HEK293 (cell line): Measurements from ENCODE around the gene ZBTB25.

Experiments
- EGR2 ChIP-seq: fragments of 450-650 bp; formaldehyde crosslinking; IDR thresholded peaks from 2 replicates; pipeline ENCODE4 v1.5.1; 2016; ENCODE audit warnings: low read depth, missing biosample characterization, missing genetic modification characterization
- GLIS2 ChIP-seq: fragments of 450-650 bp; formaldehyde crosslinking; IDR thresholded peaks from 2 replicates; pipeline ENCODE4 v1.5.1; 2016; ENCODE audit warnings: missing biosample characterization, missing genetic modification characterization
- OSR2 ChIP-seq: fragments of 450-650 bp; formaldehyde crosslinking; IDR thresholded peaks from 2 replicates; pipeline ENCODE4 v1.5.1; 2016; ENCODE audit warnings: missing biosample characterization, missing genetic modification characterization
- SCRT2 ChIP-seq: fragments of 450-650 bp; formaldehyde crosslinking; IDR thresholded peaks from 2 replicates; pipeline ENCODE4 v1.5.1; 2016; ENCODE audit warnings: missing biosample characterization, missing genetic modification characterization
- SP2 ChIP-seq: fragments of 450-650 bp; formaldehyde crosslinking; IDR thresholded peaks from 2 replicates; pipeline ENCODE4 v1.5.1; 2016; ENCODE audit warnings: missing biosample characterization, missing genetic modification characterization
- SP3 ChIP-seq: fragments of 450-650 bp; formaldehyde crosslinking; IDR thresholded peaks from 2 replicates; pipeline ENCODE4 v1.5.1; 2016; ENCODE audit warnings: missing biosample characterization, missing genetic modification characterization
- TRIM28 ChIP-seq: IDR thresholded peaks from 2 replicates; pipeline ENCODE4 v1.6.1; 2011; ENCODE audit warnings: low read length, control low read depth, borderline replicate concordance
- ZBTB1 ChIP-seq: fragments of 450-650 bp; formaldehyde crosslinking; IDR thresholded peaks from 2 replicates; pipeline ENCODE4 v1.5.1; 2016; ENCODE audit warnings: missing biosample characterization, missing genetic modification characterization
- ZBTB8A ChIP-seq: fragments of 450-650 bp; formaldehyde crosslinking; IDR thresholded peaks from 2 replicates; pipeline ENCODE4 v1.5.1; 2016; ENCODE audit warnings: missing biosample characterization, missing genetic modification characterization
- ZNF121 ChIP-seq: fragments of 450-650 bp; formaldehyde crosslinking; IDR thresholded peaks from 2 replicates; pipeline ENCODE4 v1.5.1; 2016; ENCODE audit warnings: missing biosample characterization, missing genetic modification characterization
- ZNF132 ChIP-seq: fragments of 450-650 bp; formaldehyde crosslinking; IDR thresholded peaks from 2 replicates; pipeline ENCODE4 v1.5.1; 2017; ENCODE audit warnings: missing biosample characterization, missing genetic modification characterization, borderline replicate concordance
- ZNF155 ChIP-seq: fragments of 450-650 bp; formaldehyde crosslinking; IDR thresholded peaks from 2 replicates; pipeline ENCODE4 v1.5.1; 2016; ENCODE audit warnings: missing biosample characterization, missing genetic modification characterization
- ZNF19 ChIP-seq: fragments of 450-650 bp; formaldehyde crosslinking; IDR thresholded peaks from 2 replicates; pipeline ENCODE4; 2016; ENCODE audit warnings: missing biosample characterization, missing genetic modification characterization, low read depth
- ZNF223 ChIP-seq: fragments of 450-650 bp; formaldehyde crosslinking; IDR thresholded peaks from 2 replicates; pipeline ENCODE4 v1.5.1; 2016; ENCODE audit warnings: missing biosample characterization, missing genetic modification characterization
- ZNF280D ChIP-seq: fragments of 450-650 bp; formaldehyde crosslinking; IDR thresholded peaks from 2 replicates; pipeline ENCODE4 v1.5.1; 2016; ENCODE audit warnings: missing biosample characterization, missing genetic modification characterization
- ZNF292 ChIP-seq: fragments of 450-650 bp; formaldehyde crosslinking; IDR thresholded peaks from 2 replicates; pipeline ENCODE4 v1.5.1; 2016; ENCODE audit warnings: low read depth, missing biosample characterization, missing genetic modification characterization, borderline replicate concordance
- ZNF311 ChIP-seq: fragments of 450-650 bp; formaldehyde crosslinking; IDR thresholded peaks from 2 replicates; pipeline ENCODE4 v1.5.1; 2017; ENCODE audit warnings: missing biosample characterization, missing genetic modification characterization, borderline replicate concordance
- ZNF335 ChIP-seq: fragments of 450-650 bp; formaldehyde crosslinking; conservative IDR thresholded peaks from 2 replicates; pipeline ENCODE4 v1.5.1; 2016; ENCODE audit warnings: missing biosample characterization, missing genetic modification characterization
- ZNF391 ChIP-seq: fragments of 450-650 bp; formaldehyde crosslinking; IDR thresholded peaks from 2 replicates; pipeline ENCODE4 v1.5.1; 2016; ENCODE audit warnings: low read depth, missing biosample characterization, missing genetic modification characterization, borderline replicate concordance
- ZNF416 ChIP-seq: fragments of 450-650 bp; formaldehyde crosslinking; IDR thresholded peaks from 2 replicates; pipeline ENCODE4 v1.5.1; 2016; ENCODE audit warnings: missing biosample characterization, missing genetic modification characterization
- ZNF426 ChIP-seq: fragments of 450-650 bp; formaldehyde crosslinking; IDR thresholded peaks from 2 replicates; pipeline ENCODE4 v1.5.1; 2017; ENCODE audit warnings: missing biosample characterization, missing genetic modification characterization, mild to moderate bottlenecking, inconsistent platforms, moderate library complexity
- ZNF48 ChIP-seq: fragments of 450-650 bp; formaldehyde crosslinking; IDR thresholded peaks from 2 replicates; pipeline ENCODE4 v1.5.1; 2016; ENCODE audit warnings: missing biosample characterization, missing genetic modification characterization
- ZNF510 ChIP-seq: fragments of 450-650 bp; formaldehyde crosslinking; IDR thresholded peaks from 2 replicates; pipeline ENCODE4 v1.5.1; 2018; ENCODE audit warnings: mild to moderate bottlenecking, missing genetic modification characterization, missing biosample characterization; ENCODE audit not compliant: insufficient replicate concordance
- ZNF513 ChIP-seq: fragments of 450-650 bp; IDR thresholded peaks from 2 replicates; pipeline ENCODE4 v1.5.1; 2018; ENCODE audit warnings: missing biosample characterization, missing genetic modification characterization
- ZNF518A ChIP-seq: fragments of 450-650 bp; formaldehyde crosslinking; conservative IDR thresholded peaks from 2 replicates; pipeline ENCODE4 v1.5.1; 2016; ENCODE audit warnings: low read depth, missing biosample characterization, missing genetic modification characterization
- ZNF521 ChIP-seq: fragments of 450-650 bp; formaldehyde crosslinking; IDR thresholded peaks from 2 replicates; pipeline ENCODE4 v1.5.1; 2017; ENCODE audit warnings: missing biosample characterization, mild to moderate bottlenecking, missing genetic modification characterization
- ZNF544 ChIP-seq: fragments of 450-650 bp; formaldehyde crosslinking; IDR thresholded peaks from 2 replicates; pipeline ENCODE4 v1.5.0; 2017; ENCODE audit warnings: missing biosample characterization, missing genetic modification characterization
- ZNF549 ChIP-seq: fragments of 450-650 bp; IDR thresholded peaks from 2 replicates; pipeline ENCODE4 v1.5.1; 2018; ENCODE audit warnings: missing biosample characterization, missing genetic modification characterization, mild to moderate bottlenecking, inconsistent platforms, moderate library complexity
- ZNF585B ChIP-seq: fragments of 450-650 bp; formaldehyde crosslinking; IDR thresholded peaks from 2 replicates; pipeline ENCODE4 v1.5.1; 2016; ENCODE audit warnings: missing biosample characterization, missing genetic modification characterization
- ZNF600 ChIP-seq: fragments of 450-650 bp; formaldehyde crosslinking; IDR thresholded peaks from 2 replicates; pipeline ENCODE4 v1.5.1; 2016; ENCODE audit warnings: missing biosample characterization, missing genetic modification characterization
- ZNF792 ChIP-seq: fragments of 450-650 bp; formaldehyde crosslinking; IDR thresholded peaks from 2 replicates; pipeline ENCODE4 v1.5.1; 2016; ENCODE audit warnings: missing biosample characterization, missing genetic modification characterization
- ZSCAN16 ChIP-seq: fragments of 450-650 bp; formaldehyde crosslinking; IDR thresholded peaks from 2 replicates; pipeline ENCODE4 v1.5.1; 2016; ENCODE audit warnings: missing biosample characterization, missing genetic modification characterization
- ZSCAN23 ChIP-seq: fragments of 450-650 bp; formaldehyde crosslinking; IDR thresholded peaks from 2 replicates; pipeline ENCODE4 v1.5.1; 2016; ENCODE audit warnings: missing biosample characterization, missing genetic modification characterization

ZBTB25 gene

GRCh38 chr14:64504310-64504896, 765 bp upstream of the ZBTB25 start, which contains the start of gene ZBTB1 (continued):
- TF ChIP-seq SP2 (tag by site-specific recombination) (peak; percentile 72), ZNF510 (tag by site-specific recombination) (no peak), ZNF513 (no peak), ZNF521 (tag by site-specific recombination) (no peak), ZNF311 (tag by site-specific recombination) (no peak), TRIM28 (no peak), SCRT2 (tag by site-specific recombination) (peak; percentile 98), ZNF121 (tag by site-specific recombination) (peak; percentile 31; the same call in 1 of the 2 replicates), ZNF585B (tag by site-specific recombination) (no peak), SP3 (tag by site-specific recombination) (peak; percentile 73), GLIS2 (tag by site-specific recombination) (peak; percentile 94), ZNF132 (tag by site-specific recombination) (no peak), ZBTB8A (tag by site-specific recombination) (peak; percentile 16; the same call in 1 of the 2 replicates), ZSCAN16 (tag by site-specific recombination) (no peak), ZNF280D (no peak), ZNF292 (tag by site-specific recombination) (no peak), ZNF391 (tag by site-specific recombination) (no peak), ZNF518A (tag by site-specific recombination) (no peak), ZNF19 (no peak), ZNF335 (tag by site-specific recombination) (peak; percentile 50), ZNF600 (tag by site-specific recombination) (peak; percentile 91), ZNF155 (tag by site-specific recombination) (no peak), ZNF416 (tag by site-specific recombination) (no peak), ZNF223 (tag by site-specific recombination) (no peak), ZNF426 (no peak), ZSCAN23 (tag by site-specific recombination) (0 out of 2 replicates have a peak, but pooled peaks have one; percentile 50), ZNF48 (tag by site-specific recombination) (no peak), ZNF544 (no peak), ZNF792 (tag by site-specific recombination) (peak; percentile 47; the same call in 1 of the 2 replicates), OSR2 (tag by site-specific recombination) (no peak), EGR2 (tag by site-specific recombination) (peak; percentile 32; the same call in 1 of the 2 replicates), ZNF549 (tag by site-specific recombination) (no peak), ZBTB1 (tag by site-specific recombination) (no peak)
